Eye (tissue), 1 donor: ENCODE results near the gene CCDC88C.

Experiments used
- DNase-seq: peaks from one replicate; pipeline ENCODE4 v3.0.0-alpha.2; 2015

CCDC88C gene

DNA sequence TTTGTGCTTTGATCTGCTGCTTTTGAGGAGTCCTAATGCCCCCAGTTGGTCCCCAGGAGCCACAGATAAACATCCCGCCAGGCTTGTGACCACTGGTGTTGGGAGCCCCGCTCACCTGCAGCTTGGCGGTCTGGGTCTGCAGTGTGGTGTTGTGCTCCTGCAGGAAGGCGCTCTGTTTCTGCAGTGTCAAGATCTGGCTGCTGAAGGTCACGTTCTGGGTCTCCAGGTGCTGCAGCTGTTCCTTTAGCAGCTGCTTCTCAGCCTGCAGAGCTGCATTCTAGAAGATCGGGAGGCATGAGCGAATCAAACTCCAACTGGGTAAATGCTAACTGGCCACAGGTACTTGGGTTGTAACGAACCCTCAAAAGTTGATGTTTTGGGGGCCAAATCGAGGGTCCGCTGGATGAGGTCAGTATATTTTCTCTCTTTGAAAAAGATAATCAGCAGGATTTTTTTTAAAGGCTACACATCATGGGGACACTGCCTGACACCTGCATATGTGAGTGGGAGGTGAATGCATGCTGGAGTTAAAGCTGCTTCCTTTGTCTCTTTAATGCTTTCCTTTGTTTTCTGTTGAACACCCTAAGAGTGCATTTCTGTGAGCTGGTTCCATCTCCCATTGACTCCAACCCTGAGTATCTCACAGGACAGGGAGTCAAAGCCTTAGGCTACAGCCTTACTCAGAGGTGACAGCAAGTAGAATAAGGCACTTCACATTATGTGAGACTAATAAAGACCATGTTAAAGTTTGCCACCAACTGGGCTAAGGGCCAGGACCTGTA lies 111.8 kb downstream of the CCDC88C start:
- no peak for DNase-seq

GRCh38 chr14:91303924-91304229 lies 113.7 kb downstream of the CCDC88C start:
- no peak for DNase-seq

- peak; percentile 59 for DNase-seq
Measured at GRCh38 chr14:91303091-91303923, 114.3 kb downstream of the CCDC88C start.

GRCh38 chr14:91302391-91302790 lies 115.2 kb downstream of the CCDC88C start:
- no peak for DNase-seq

GRCh38 chr14:91300957-91301356 lies 116.7 kb downstream of the CCDC88C start:
- no peak for DNase-seq

DNA sequence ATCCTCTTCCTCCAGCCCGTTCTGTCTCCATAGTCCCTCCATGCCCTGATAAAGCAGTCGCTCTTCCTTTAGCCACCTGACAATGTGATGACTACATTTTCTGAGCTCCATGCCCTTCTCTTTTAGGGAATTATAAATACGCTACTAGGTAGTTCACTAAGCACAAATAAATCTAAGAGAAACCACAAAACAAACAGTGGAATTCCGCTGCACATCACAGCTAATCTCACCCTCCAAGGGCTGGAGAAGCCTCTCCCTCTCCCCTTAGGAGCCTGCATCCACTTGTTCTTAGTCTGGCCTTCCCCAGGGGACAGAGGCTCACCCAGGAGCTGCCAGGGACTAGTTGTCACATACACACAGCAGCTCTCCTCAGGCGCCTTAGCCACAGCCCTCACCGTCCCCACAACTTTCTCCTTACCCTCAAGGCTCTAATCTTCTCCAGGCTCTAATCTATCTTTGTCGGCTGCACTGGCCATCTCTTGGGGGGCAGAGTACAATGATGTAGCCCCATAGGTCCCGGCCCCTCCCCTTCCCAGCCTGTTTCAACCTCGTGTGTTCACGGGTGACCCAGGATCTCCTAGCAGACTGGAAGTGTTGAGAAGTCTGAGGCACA lies 117.2 kb downstream of the CCDC88C start:
- DNase-seq, result no peak

DNA sequence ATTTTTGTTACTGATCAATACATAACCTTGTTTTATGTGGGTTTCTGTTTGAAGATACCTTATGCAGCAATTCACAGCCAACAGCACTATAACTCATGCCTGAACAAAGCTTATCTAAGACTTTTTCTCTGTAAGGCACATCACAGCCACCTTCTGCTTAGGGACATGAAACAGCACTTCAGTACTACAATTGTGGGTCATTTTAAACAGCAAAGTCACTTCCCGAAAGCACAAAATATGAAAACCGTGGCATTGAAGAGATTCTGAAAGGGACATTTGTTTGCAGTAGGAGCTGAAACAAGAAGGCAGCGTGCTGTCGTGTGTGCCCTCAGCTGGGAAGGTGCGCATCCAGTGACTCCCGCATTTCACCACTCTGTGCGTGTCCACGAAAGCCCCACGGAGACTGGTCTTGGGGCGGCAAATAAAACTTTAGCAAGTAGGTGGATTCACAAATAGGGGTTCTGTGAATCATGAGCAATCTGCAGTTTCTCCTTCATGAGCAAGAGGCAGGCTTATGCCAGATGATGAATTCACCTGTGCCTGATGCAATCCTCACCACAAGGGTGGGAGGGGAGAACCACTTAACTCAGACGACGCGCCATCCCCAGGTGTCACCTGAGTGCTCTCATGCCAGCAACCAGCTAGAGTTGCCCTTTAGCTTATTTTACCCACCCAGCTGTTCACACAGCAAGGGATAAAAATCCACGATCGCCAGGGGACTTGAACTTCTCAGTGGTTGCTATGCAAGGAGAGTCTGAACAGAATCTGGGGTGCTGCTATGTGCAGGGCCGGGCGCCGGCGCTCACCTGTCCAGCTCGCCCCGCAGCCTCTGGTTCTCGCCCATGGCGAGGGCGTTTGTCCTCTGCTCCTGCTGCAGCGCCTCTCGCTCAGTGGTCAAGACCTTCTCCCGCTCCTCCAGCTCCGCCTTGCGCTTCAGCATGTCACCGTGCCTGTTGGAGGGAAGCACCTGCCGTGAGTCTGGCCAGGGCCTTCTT lies 118.2 kb downstream of the CCDC88C start:
- DNase-seq, result no peak

GRCh38 chr14:91298576-91298975 lies 119.0 kb downstream of the CCDC88C start:
- DNase-seq, result no peak

DNA sequence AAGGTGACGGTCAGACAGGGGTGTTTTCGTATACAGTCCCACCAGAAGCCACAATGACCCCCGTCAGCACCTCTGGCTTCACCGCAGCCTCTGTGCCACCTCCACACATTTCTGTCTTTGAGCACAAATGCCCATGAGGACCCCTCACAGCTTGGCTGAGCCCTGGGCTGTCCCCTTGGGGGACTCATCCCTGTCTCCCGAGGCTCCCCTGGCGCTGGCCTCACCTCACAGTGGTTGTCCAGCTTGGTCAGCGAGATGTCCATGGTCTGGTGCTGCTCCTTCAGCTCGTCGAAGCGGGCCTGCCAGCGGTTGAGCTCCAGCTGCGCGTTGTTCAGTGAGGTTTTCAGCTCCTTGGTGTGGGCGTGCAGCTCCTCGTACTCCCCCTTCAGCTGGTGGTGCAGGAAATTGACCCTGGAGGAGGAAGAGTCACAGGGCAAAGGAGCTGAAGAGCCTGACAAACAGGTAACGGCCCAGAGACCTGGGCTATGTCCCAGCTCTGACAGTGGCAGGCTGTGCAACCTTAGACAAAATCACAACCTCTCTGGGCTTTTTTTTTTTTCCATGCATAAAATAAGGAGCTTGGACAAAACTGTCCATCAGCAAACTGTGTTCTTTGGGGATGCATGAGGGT lies 120.4 kb downstream of the CCDC88C start:
- no peak for DNase-seq

GRCh38 chr14:91295851-91296796 lies 121.5 kb downstream of the CCDC88C start:
- no peak for DNase-seq

- no peak for DNase-seq
Measured at GRCh38 chr14:91295276-91295845, 122.3 kb downstream of the CCDC88C start.

DNA sequence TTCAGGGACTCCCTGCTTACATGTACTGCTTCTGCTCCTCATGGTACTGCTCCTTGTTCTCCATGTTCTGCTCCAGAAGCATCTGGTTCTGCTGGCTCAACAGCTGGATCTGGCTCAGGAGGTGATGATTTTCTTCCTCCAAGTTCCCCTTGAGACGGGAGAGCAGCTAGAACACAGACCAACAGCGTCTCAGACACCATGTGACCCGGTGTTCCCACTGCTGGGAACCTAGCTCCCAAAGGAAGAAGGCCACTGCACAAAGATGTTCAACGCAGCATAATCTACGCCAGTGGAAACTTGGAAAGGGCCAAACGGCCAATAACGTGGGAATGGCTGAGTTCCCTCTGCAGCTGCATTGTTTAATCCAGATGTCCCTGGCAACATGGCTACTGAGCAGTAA lies 123.5 kb downstream of the CCDC88C start:
- DNase-seq, result no peak

DNA sequence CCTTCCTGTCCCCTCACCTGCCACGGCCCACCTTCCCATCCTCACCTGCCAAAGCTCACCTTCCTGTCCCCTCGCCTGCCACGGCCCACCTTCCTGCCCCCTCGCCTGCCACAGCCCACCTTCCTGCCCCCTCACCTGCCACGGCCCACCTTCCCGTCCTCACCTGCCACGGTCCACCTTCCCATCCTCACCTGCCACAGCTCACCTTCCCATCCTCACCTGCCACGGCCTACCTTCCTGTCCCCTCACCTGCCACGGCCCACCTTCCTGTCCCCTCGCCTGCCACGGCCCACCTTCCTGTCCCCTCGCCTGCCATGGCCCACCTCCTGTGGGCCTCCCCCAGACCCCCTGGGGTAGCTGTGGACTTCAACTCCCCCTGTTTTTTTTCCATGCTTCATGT lies 124.3 kb downstream of the CCDC88C start:
- DNase-seq, result no peak

- no peak for DNase-seq
Measured at GRCh38 chr14:91292491-91292890, 125.1 kb downstream of the CCDC88C start.

DNA sequence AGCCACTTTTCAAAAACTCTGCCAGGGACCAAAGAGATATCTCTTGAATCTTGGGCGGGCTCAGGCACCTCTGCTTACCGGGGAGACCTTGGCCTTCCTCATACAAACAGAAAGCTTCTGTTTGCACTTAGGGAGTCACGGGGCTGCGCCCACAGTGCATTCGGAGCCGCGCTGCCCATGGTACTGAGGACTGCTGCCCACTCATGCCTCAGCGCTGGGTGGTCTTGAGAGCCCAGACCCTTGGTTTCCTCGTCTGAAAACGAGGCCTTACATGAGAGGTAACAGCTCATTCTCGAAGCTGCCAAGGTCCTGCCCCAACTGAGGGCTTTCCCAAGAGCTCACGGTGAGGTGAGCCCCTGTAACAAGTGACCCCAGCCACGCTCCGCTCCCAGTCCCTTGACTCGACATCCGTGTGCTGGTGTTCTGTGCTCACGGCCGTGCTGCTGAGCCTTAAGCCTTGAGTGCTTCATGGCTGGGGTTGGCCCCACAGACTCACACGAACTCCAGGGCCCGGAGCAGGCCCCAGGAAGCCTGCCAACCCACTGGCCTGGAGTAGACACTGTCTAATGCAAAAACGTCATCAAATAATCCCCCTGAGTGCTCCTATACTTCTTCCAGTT lies 125.7 kb downstream of the CCDC88C start:
- DNase-seq, result no peak

GRCh38 chr14:91290986-91291385 lies 126.6 kb downstream of the CCDC88C start:
- no peak for DNase-seq

DNA sequence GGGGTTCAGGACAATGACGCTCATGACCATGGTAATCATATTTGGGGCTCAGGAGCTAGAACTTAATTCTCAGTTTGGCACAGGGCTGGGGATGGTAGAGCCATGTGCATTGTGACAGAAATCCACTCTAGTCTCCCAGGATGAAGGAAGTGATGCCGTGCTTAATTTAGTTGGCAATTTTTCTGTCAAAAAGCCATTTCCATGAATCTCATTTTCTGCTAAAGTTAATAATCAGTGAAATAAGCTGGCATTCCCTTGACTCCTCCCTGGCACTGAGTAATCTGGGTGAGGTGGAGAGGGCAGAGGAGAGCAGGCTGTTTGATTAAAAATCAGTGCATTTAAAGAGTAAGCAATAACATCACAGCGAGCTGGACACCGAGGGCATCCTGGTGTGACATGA lies 128.2 kb downstream of the CCDC88C start:
- no peak for DNase-seq

GRCh38 chr14:91288876-91289275 lies 128.7 kb downstream of the CCDC88C start:
- no peak for DNase-seq

DNA sequence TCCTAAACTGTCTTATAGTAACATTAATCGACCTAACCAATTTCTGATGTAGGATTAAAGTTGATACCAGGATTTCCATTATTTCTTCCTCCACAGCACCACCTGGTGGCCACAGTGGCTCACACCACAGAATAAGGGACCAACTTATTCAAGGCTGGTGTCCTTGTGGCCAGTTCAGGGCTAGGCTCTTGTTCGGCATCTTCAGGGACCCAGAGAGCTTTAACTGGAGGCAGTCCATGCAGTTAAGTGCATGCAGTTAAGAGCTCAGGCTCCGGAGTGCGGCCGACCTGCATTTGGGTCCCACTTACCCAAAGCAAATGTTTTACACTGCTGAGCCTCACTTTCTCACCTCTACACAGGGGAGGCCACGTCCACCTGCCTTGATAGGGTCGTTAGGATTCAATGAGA lies 131.1 kb downstream of the CCDC88C start:
- peak; percentile 87 for DNase-seq
